Pons (tissue), 1 donor: ENCODE results near the gene HPGD.

Source experiments
- DNase-seq: peaks from one replicate; pipeline ENCODE4 v3.0.0-alpha.2; 2016; ENCODE audit warnings: low spot score

Gene HPGD

DNA sequence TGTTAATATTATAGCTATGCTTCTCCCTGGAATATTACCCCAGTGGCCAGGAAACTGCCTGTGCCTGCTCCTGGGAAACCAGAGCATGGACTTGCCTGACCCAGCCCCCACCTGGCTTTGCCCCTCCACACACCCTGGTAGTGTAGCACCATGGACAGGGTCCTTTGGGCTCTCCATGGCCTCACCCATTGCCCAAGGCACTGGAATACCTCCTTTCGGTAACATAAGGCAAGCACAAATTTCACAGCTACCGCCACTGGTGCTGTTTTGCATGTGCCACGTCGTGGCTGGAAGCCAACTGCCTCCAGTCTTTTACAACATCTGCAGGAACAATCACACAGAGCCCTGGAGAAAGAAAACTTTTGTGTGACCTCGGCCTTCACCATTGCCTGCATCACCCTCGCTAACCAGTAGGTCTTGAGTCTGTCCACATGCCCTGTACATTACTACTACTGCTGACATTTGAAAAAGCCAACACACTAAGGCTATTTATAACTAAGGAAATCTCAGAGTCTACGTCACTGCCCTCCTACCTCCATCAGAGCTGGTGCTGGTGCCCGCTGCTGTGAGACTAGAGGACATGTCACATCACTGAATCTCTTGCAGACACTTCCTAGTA, 47.7 kb downstream of the HPGD start:
- DNase-seq = no peak

DNA sequence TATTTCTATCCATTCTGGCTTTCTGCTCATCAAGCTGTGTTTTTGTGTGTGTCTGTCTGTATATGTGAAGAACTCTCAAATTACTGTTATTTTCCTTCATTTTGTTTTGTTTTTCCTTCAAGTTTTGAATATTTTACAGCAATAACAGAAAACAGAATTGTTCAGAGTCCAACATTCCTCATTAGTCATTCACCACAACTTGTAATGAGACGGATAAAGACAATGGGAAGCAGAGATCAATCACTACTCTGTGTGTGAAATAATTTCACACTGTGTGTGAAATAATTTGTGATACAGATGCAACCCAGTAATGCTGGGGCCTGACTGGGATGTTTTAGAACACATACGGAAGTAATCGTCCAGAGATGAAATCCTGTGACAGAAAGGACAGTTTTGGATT, 55.2 kb downstream of the HPGD start:
- DNase-seq = no peak

DNA sequence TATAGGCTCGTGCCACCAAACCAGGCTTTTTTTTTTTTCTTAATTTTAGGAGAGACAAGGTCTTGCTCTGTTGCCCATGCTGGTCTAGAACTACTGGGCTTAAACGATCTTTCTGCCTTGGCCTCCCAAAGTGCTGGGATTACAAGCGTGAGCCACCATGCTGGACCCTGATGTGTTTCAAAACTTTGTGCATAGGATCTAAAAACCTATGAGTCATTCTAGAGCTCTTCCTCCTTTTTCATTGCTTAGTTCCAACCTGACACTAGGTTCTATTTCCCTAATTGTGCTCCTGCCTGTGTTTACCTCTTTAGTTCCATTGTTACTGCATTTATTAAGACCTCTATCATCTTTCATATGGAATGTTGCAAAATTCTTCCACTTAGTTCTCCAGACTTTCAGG, 57.3 kb downstream of the HPGD start:
- DNase-seq = no peak

DNA sequence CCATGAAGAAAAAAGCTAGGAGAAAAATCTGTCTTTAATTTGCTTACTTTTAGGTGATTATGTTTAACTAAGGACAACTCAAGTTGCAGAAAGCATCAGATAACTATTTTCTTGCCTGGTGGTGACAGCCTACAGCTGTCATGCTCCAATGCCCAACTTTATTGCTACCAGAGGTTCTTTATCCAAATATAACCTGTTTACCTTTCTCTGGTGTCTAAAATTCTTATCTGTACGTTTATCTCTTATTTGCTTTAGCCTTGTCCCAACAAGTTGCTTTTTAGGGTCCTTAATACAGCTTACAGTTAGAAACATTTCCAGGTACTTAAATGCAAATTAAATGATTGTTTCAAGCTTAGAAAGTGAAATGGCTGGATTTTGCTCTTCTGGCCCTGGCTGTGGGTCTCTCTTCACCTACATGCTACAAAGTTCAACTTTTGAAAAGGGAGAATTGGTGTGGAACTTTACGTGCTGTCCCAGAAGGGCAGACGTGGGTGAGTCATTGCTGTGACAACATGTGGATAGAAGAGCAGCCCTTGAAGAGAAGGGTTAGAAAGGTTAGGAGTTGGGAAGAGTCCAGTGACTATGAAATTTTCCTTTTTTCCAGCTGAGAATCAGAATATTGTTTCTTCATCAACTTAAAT, 60.7 kb downstream of the HPGD start:
- no peak for DNase-seq

DNA sequence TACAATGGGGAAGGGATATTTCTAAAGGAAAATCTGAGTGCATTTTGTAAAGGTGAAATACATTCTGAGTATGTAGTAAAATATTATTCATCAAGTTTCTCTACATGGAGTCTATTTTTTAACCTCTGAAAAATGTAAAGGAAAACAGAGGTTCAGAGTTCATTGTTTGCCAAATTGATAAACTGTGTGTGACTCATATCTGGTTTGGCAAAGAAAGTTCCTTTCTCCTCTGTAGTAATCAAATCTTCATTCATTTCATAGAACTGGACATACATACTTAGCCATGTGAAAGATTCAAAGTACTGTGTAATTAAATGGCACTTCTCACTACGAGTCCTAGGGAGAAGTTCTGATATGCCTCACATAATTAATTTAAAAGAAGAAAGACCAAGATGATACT, 61.6 kb downstream of the HPGD start:
- no peak for DNase-seq

DNA sequence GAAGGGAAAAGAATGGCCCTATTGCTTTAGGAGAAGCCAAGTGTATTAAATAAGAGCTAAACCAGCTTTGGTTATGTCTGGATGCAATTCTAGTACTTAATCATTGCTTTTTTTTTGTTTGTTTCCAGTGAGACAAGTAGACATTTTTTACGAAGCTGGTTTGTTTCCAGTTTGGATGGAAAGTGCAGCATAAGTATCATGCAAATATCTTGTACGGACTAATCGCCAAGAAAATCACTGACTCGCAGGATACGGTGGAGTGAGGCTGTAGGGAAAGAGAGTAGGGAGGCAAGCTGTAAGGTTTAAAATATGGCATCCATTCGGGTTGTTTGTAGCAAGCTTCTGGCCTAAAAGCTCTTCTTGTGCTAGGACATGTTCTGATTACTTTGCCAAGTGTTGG, 64.8 kb downstream of the HPGD start:
- DNase-seq = no peak

DNA sequence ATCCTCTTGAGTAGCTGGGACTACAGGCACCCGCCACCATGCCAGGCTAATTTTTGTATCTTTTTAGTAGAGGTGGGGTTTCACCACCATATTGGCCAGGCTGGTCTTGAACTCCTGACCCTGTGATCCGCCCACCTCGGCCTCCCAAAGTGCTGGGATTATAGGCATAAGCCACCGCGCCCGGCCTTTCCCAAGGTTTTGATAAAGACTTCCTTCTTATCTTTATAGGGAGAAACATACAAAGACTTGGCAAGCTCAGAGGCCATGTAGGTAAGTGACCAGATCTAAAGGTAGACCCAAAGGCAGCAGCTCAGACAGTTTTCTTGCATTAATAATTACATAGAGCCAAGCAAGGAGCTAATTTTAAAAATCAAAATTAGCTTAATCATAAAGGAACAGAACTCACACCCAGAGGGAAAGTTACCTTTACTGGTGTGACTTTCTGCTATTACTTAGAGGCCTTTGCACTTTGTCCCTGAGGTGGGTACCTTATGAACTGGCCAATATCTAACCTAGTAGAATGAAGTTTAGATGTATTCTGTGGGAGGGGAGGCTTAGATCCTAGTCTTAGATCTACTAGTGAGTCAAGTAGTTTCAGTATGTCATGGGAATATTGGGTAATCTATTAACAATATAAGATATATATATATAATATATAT, 67.3 kb downstream of the HPGD start:
- no peak for DNase-seq

DNA sequence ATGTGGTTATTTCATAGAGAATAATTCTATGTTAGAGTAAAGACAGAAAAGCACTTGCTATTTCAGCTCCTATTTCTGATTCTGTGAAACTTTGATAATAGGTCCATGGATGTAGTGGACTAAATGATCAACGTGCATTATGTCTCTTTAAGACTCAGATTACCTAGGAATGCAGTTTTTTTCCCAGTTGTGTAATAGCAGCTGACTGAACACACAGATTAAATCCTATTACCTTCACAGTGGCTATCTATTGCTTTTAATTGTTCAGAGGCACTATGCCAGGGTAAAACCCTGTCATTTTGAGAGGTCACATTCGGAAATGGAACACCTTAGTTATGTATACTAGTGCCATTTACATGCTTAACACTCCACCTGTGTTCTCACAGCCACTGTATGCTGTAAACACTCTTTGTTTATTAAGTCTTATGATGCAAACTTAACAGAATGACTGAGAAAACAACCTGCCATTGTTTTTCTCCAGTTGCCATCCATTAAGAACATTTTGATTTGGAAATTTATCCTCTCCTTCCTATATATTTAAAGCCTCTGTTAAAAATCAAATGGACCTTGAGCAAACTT, 70.5 kb downstream of the HPGD start:
- DNase-seq = no peak

DNA sequence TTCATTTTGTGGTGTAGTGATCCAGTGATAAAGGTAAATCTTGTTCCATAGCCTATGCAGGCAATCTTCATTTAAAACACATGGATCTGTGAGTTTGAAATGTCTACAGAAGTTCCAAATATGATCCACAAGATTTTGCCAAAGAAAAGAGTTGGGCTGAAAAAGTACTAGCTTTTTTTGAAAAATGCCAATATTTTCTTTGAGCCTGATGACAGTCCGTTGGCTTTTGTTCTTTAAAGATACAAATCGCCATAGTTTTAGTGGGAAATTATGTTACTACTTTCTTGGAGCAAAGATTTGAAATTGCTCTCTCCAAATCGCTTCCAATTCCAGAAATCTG, 71.5 kb downstream of the HPGD start:
- DNase-seq = no peak

DNA sequence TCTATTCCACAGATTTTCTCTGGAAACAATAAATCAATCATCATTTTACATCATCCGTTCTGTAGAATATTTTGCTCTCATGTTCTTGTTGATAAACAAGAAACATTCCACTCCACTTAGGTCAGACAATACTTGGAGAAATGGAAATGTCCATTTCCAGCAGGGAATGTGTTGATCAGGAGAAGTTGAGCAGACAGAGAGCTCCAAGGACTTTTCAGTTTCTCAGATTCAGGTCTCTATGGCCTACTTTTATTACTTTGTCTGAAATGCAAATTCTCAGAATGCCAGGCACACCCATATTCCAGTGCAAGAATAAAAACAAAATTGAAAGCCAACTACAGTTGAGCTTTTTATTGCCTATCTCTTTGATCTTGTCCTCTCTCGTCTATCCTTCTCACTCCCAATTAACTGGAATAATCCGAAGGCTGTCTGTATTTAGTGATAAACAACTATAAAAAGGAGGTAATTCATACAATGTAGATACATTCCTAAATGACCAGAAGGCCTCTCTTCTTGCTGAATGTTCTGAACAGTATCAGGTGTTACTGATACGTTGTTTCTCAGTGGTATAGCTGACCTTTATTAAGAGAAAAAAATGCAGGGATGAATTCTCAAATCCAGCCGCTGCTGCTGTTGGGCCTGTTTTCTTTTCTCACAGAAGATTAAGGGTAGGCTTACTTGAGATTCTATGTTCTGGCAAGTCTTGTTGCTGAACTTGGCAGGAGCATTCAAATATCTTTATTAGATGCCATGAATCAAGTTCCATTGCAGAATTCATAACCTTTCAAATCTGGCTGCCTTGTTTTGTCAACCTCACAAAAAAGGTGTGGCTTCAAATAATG, 72.1 kb downstream of the HPGD start:
- no peak for DNase-seq

DNA sequence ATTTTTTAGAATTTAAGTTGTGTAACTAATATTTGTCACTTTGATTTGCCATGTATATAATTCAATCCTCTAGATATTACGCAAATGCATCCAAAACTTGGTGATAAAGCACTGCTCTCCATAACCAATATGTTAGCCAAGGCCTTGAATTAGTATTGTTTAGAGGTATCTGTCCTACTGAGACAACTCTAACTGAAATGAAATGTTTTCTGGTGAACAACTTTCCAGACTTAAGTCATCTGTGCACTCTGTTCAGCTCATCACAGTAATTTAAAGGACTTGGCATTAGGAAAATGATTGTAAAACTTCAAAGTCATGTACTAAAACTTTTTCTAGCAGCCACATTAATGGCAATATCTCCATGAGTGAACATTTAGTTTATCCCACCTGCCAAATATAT, 73.1 kb downstream of the HPGD start:
- no peak for DNase-seq

DNA sequence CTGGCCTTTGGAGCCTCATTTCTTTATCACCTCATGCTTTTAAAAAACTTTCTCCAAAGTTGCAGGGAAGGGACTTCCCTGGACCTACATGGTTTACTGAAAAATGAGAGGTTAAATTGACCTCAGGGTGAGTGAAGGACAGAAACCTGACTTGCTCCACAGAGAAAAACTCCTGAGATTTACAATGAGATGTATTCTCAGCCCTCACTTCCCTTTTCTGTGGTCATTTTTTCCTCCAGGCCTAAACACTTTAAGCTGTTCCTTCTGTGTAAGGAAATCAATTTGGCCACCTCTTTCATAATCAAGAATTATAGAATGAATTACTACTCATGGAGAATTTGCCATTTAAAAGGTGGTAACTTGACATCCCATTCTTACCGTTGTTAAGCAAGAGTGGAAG, 77.9 kb downstream of the HPGD start:
- DNase-seq = no peak
